Measurements from ENCODE around the gene VDR. TPM values are rescaled to one million over a fixed set of nuclear protein-coding genes. Genes with fewer than 3 reads are reported as not detected.

VDR gene
- total and polyA plus RNA-seq, 4 experiments from 2014 or later: 0.37 to 3.2 (median 1.0) TPM

GRCh38 chr12:47945341-47945728 lies 40.5 kb upstream of the VDR start:
- no peak overlapping the region for H3K27ac Mint-ChIP-seq
- POLR2A ChIA-PET (ENCODE audit: partially characterized antibody): no interaction called here
- peaks cover 9 to 15% of the 10 kb centered on the region in 2 donors for H3K27me3 Mint-ChIP-seq
- H3K36me3 Mint-ChIP-seq: no peaks in the 10 kb centered on the region
- no peaks in the 10 kb centered on the region for H3K36me3 ChIP-seq (ENCODE audit: insufficient read depth, low read length)
- no peak for DNase-seq
- H3K4me3 Mint-ChIP-seq: no peak overlapping the region
- intact Hi-C loops (cut with micrococcal nuclease): no loop called here
- CTCF ChIA-PET (ENCODE audit: partially characterized antibody): no interaction called here
- H3K4me1 Mint-ChIP-seq: peaks cover 0 to 9% (median under 1%) of the 10 kb centered on the region in 4 donors
- H3K9me3 ChIP-seq (ENCODE audit: control insufficient read depth in 1 of 2, low read length in 2 of 2): no peaks in the 10 kb centered on the region
- no peak overlapping the region for H3K27ac ChIP-seq (ENCODE audit: low read depth, low read length)
- H3K9me3 Mint-ChIP-seq: no peaks in the 10 kb centered on the region
- no peaks in the 10 kb centered on the region for H3K27me3 ChIP-seq (ENCODE audit: insufficient read depth, low read length)
- no peak overlapping the region for H3K4me3 ChIP-seq (ENCODE audit: low read length in 2 of 2)
- no peaks in the 10 kb centered on the region for H3K4me1 ChIP-seq (ENCODE audit: insufficient read depth, low read length)

DNA sequence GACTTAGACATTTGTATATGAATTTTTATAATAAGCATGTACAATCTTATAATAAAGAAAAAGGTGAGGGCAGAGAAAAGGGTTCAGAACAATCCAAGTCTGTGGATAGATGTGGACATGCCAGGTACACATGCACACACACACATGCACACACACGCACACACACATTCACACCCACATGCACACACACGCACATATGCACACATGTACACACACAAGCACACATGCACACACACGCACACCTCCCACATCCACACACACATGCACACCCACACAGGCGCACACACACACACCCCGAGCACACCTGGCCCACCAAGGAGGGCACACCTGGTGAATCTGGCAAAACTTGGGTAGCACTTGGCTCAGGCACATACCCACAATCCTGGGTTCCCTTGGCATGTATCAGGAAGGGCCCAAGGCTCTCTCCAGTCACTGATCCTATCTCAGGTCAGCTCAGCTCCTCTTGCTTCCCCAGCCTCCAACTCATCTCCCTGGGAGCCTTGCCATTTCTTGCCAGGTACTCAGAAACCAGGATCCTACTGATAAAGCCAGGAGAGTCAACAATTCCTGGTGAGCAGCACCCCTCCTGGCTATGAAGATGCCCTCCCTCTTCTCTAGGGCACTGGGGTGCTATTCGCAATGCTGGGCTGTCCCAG lies 40.0 kb upstream of the VDR start:
- ChIA-PET POLR2A (ENCODE audit: partially characterized antibody) (no interaction called here), CTCF (ENCODE audit: partially characterized antibody) (no interaction called here)
- no peaks in the 10 kb centered on the region for H3K4me1 ChIP-seq (ENCODE audit: insufficient read depth, low read length)
- peaks cover 11 to 15% of the 10 kb centered on the region in 2 donors for H3K27me3 Mint-ChIP-seq
- H3K9me3 Mint-ChIP-seq: no peaks in the 10 kb centered on the region
- no peak overlapping the region for H3K27ac ChIP-seq (ENCODE audit: low read depth, low read length)
- no peaks in the 10 kb centered on the region for H3K36me3 ChIP-seq (ENCODE audit: insufficient read depth, low read length)
- intact Hi-C loops (cut with micrococcal nuclease): loop anchor here (5.0 kb wide), 1 partner anchor 672 kb away; no protein-coding TSS in a partner anchor
- peaks cover 0 to 9% (median under 1%) of the 10 kb centered on the region in 4 donors for H3K4me1 Mint-ChIP-seq
- H3K4me3 ChIP-seq (ENCODE audit: low read length in 2 of 2): no peak overlapping the region
- H3K9me3 ChIP-seq (ENCODE audit: control insufficient read depth in 1 of 2, low read length in 2 of 2): no peaks in the 10 kb centered on the region
- no peaks in the 10 kb centered on the region for H3K27me3 ChIP-seq (ENCODE audit: insufficient read depth, low read length)
- no peaks in the 10 kb centered on the region for H3K36me3 Mint-ChIP-seq
- no peak overlapping the region for H3K4me3 Mint-ChIP-seq
- H3K27ac Mint-ChIP-seq: peak overlapping the region in 2 of 7 donors; percentile 43 to 54
- no peak for DNase-seq

DNA sequence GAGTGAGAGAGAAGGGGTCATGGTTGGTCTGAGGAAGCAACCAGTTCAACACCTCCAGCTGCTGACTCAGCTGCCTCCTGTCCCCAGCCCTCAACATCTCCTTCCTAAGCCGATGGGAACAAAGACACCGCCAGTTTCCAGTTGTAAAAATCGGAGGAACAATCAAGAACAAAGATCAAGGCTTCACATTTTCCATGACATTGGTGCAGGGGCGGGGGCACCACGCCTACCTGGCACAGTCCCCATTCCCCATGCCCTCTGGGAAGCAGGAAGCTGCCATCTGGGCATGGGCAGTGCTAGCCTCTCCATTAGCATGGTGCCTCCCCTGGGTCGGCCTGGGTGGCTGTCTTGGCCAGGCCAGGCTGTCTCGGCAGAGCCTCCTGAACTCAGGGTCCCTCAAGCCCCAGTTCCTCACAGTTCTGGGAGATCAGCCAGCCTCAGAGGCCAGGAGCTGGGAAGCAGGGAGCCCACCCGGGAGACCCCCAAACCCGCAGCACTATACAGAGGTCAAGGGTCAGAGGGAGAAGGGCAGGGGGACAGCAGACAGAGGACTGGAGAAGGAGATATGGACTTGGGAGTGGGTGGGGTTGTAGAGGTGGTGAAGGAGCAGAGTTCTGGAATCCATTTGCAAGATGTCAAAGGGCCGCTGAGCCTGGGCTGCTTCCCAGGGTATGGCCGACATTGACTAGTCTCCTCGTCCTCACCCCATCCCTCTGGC lies 39.0 kb upstream of the VDR start:
- Histone ChIP-seq H3K9me3 (ENCODE audit: control insufficient read depth in 1 of 2, low read length in 2 of 2) (no peaks in the 10 kb centered on the region), H3K4me1 (ENCODE audit: insufficient read depth, low read length) (no peaks in the 10 kb centered on the region), H3K27ac (ENCODE audit: low read depth, low read length) (no peak overlapping the region), H3K27me3 (ENCODE audit: insufficient read depth, low read length) (no peaks in the 10 kb centered on the region), H3K4me3 (ENCODE audit: low read length in 2 of 2) (no peak overlapping the region), H3K36me3 (ENCODE audit: insufficient read depth, low read length) (no peaks in the 10 kb centered on the region)
- Mint-ChIP-seq H3K27ac (no peak overlapping the region), H3K4me3 (no peak overlapping the region), H3K9me3 (no peaks in the 10 kb centered on the region), H3K4me1 (peaks cover 0 to 9% (median under 1%) of the 10 kb centered on the region in 4 donors), H3K36me3 (no peaks in the 10 kb centered on the region), H3K27me3 (peaks cover 11 to 15% of the 10 kb centered on the region in 2 donors)
- POLR2A ChIA-PET (ENCODE audit: partially characterized antibody): no interaction called here
- DNase-seq: no peak
- intact Hi-C loops (cut with micrococcal nuclease): loop anchor here (5.0 kb wide), 1 partner anchor 674 kb away; no protein-coding TSS in a partner anchor
- CTCF ChIA-PET (ENCODE audit: partially characterized antibody): no interaction called here

DNA sequence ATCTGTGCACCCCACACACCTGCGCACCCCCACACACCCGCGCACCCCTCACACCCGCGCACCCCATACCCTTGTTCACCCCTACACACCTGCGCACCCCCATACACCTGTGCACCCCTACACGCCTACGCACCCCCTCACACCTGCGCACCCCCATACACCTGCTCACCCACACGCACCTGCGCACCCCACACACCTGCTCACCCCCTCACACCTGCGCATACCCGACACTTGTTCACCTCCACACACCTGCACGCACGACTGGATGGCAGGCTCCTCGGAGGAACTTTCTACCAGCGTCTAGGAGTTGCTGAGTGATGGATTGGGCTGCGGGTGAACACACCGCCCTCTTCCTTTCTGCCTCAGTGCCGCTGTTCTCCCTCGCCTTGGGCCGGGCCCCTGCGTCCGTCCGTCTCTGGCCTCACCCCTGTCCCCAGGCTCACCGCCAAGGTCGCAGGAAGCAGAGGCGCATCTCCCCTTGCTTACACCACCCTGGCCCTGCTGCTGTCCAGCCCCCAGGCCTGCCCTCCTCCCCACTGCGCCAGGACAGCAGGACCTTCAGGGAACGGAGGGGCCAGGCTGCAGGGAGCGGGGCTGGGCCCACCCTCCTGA lies 37.9 kb upstream of the VDR start:
- intact Hi-C loops (cut with micrococcal nuclease): loop anchor here (1.0 to 5.0 kb wide), 3 partner anchors 223 to 675 kb away; no protein-coding TSS in a partner anchor

DNA sequence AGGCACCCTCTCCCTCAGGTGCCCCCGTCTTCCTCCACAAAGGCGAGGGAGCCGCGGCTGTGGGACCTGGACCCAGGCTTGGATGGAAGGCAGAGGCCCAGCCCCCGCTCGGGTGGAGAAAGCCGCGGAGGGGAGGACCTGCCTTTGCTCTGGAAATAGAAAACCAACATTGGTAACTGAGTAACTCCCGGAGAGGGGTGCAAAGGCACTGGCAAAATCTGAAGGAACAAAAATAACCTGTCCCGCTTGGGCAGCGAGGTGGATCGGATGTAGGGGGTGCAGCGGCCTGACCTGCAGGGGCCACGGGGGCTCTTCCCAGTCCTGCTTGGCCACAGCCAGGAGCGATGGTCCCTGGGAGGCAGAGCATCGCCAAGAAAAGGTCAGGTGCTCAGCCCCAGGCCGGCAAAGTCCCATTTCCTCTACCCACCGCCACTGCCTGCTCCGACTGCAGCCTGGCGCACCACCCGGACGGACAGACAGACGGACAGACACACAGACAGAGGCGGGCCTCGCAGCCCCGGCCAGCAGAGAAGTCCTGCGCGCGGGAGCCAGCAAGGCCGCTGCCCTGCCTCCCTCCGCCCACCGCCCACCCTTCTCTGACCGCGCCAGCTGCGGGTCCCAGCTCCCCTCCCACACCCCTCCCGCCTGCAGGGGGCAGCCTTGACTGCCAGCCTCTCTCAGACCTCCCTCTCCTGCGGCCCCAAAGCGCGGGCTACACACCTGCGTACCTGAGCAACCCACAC lies 37.2 kb upstream of the VDR start:
- Mint-ChIP-seq H3K27me3 (peaks cover 13 to 15% of the 10 kb centered on the region in 2 donors), H3K4me3 (no peak overlapping the region), H3K4me1 (peaks cover 0 to 9% (median under 1%) of the 10 kb centered on the region in 4 donors), H3K9me3 (no peaks in the 10 kb centered on the region), H3K36me3 (no peaks in the 10 kb centered on the region), H3K27ac (no peak overlapping the region)
- intact Hi-C loops (cut with micrococcal nuclease): loop anchor here (1.0 to 5.0 kb wide), 3 partner anchors 223 to 675 kb away; no protein-coding TSS in a partner anchor
- Histone ChIP-seq H3K9me3 (ENCODE audit: control insufficient read depth in 1 of 2, low read length in 2 of 2) (no peaks in the 10 kb centered on the region), H3K27ac (ENCODE audit: low read depth, low read length) (no peak overlapping the region), H3K4me3 (ENCODE audit: low read length in 2 of 2) (no peak overlapping the region), H3K27me3 (ENCODE audit: insufficient read depth, low read length) (no peaks in the 10 kb centered on the region), H3K4me1 (ENCODE audit: insufficient read depth, low read length) (no peaks in the 10 kb centered on the region), H3K36me3 (ENCODE audit: insufficient read depth, low read length) (no peaks in the 10 kb centered on the region)
- DNase-seq: peak; percentile 37 to 50 (median 40)
- POLR2A ChIA-PET (ENCODE audit: partially characterized antibody): no interaction called here
- CTCF ChIA-PET (ENCODE audit: partially characterized antibody): interaction anchor here (0.7 to 1.7 kb wide), 3 partner anchors 226 to 676 kb away, joined by 3 to 5 read pairs (median 3); no protein-coding TSS in a partner anchor

More for the DNA sequence above, 37.9 kb upstream of the VDR start:
- Histone ChIP-seq H3K36me3 (ENCODE audit: insufficient read depth, low read length) (no peaks in the 10 kb centered on the region), H3K27ac (ENCODE audit: low read depth, low read length) (no peak overlapping the region), H3K9me3 (ENCODE audit: control insufficient read depth in 1 of 2, low read length in 2 of 2) (no peaks in the 10 kb centered on the region), H3K4me3 (ENCODE audit: low read length in 2 of 2) (no peak overlapping the region), H3K27me3 (ENCODE audit: insufficient read depth, low read length) (no peaks in the 10 kb centered on the region), H3K4me1 (ENCODE audit: insufficient read depth, low read length) (no peaks in the 10 kb centered on the region)
- Mint-ChIP-seq H3K4me3 (no peak overlapping the region), H3K27ac (no peak overlapping the region), H3K27me3 (peaks cover 11 to 15% of the 10 kb centered on the region in 2 donors), H3K9me3 (no peaks in the 10 kb centered on the region), H3K4me1 (peaks cover 0 to 9% (median under 1%) of the 10 kb centered on the region in 4 donors), H3K36me3 (no peaks in the 10 kb centered on the region)
- DNase-seq: no peak
- ChIA-PET CTCF (ENCODE audit: partially characterized antibody) (interaction anchor here (0.7 to 1.7 kb wide), 3 partner anchors 225 to 676 kb away, joined by 3 to 5 read pairs (median 3); no protein-coding TSS in a partner anchor), POLR2A (ENCODE audit: partially characterized antibody) (no interaction called here)

- POLR2A ChIA-PET (ENCODE audit: partially characterized antibody): no interaction called here
- Mint-ChIP-seq H3K4me3 (no peak overlapping the region), H3K4me1 (peaks cover 0 to 9% (median under 1%) of the 10 kb centered on the region in 4 donors), H3K9me3 (no peaks in the 10 kb centered on the region), H3K36me3 (no peaks in the 10 kb centered on the region), H3K27me3 (peaks cover 10 to 13% of the 10 kb centered on the region in 2 donors), H3K27ac (no peak overlapping the region)
- no peak for DNase-seq
- Histone ChIP-seq H3K36me3 (ENCODE audit: insufficient read depth, low read length) (no peaks in the 10 kb centered on the region), H3K9me3 (ENCODE audit: control insufficient read depth in 1 of 2, low read length in 2 of 2) (no peaks in the 10 kb centered on the region), H3K4me3 (ENCODE audit: low read length in 2 of 2) (no peak overlapping the region), H3K27me3 (ENCODE audit: insufficient read depth, low read length) (no peaks in the 10 kb centered on the region), H3K27ac (ENCODE audit: low read depth, low read length) (no peak overlapping the region), H3K4me1 (ENCODE audit: insufficient read depth, low read length) (no peaks in the 10 kb centered on the region)
- intact Hi-C loops (cut with micrococcal nuclease): loop anchor here (5.0 kb wide), 1 partner anchor 676 kb away; no protein-coding TSS in a partner anchor
- CTCF ChIA-PET (ENCODE audit: partially characterized antibody): interaction anchor here (1.3 to 1.7 kb wide), 2 partner anchors 227 to 677 kb away, joined by 3 to 5 read pairs; no protein-coding TSS in a partner anchor
These were observed 36.6 kb upstream of the VDR start for GRCh38 chr12:47941475-47941780.

Data from CD4-positive, alpha-beta memory T cell (primary cell).